HepG2 (cell line): ENCODE measurements around the gene ANKRD55. TPM values are rescaled to one million over a fixed set of nuclear protein-coding genes. Genes with fewer than 3 reads are reported as not detected.

Source experiments
- ATAC-seq: fragments of 200-7000 bp; cut with Tn5 transposase; 3 replicates; pipeline ENCODE4 v1.9.1; 2020; ENCODE audit warnings: mild to moderate bottlenecking, moderate library complexity
- BruUV-seq: library from RNA; stranded (reverse); fragments of 400-500 nt; replicated peaks from 2 replicates; lab custom pipeline; 2021; lab: Mats Ljungman, UMichigan
- CTCF ChIA-PET: fragments of 300-600 bp; formaldehyde crosslinking; extraction: SDS; loops from one replicate; lab custom pipeline; 2021; ENCODE audit warnings: low total read pairs, inconsistent platforms, low intra/inter-chr PET ratio; lab: Yijun Ruan, JAX
- POLR2A ChIA-PET: fragments of 350-600 bp; sonication (Branson Sonifier 250); formaldehyde crosslinking; loops from one replicate; lab custom pipeline; 2020; ENCODE audit warnings: antibody characterized with exemption, inconsistent platforms; lab: Yijun Ruan, JAX
- DNase-seq: peaks from one replicate; pipeline ENCODE4 v3.0.0-alpha.2; 2015; ENCODE audit warnings: low spot score
- FAIRE-seq: peaks from 3 replicates; lab custom pipeline; 2011; peaks lifted over from hg19 to GRCh38; lab: Jason Lieb, UNC
- H2AFZ ChIP-seq: one replicate; pipeline ENCODE4 v1.6.1; 2011; ENCODE audit warnings: low read length, inconsistent platforms
- H3K27ac ChIP-seq: fragments of 300-600 bp; 3 replicates; pipeline ENCODE4 v1.8.0; 2011; ENCODE audit warnings: mixed run types, mild to moderate bottlenecking, mixed read lengths, low read length, inconsistent platforms; ENCODE audit not compliant: insufficient read depth; ENCODE audit errors: extremely low read length
- H3K27me3 ChIP-seq, 2 experiments: fragments of 200-600 bp in 1 of 2; 2 replicates in 1 of 2; 3 replicates in 1 of 2; pipeline versions ENCODE4 v1.6.0 to v1.8.0; 2011; ENCODE audit warnings: low read length in 2 of 2, mild to moderate bottlenecking in 2 of 2, moderate library complexity in 2 of 2, inconsistent platforms in 1 of 2; ENCODE audit not compliant: insufficient read depth in 2 of 2, control insufficient read depth in 1 of 2
- H3K36me3 ChIP-seq, 2 experiments: fragments of 200-600 bp in 1 of 2; replicated peaks in 1 of 2; 2 replicates in 1 of 2; 3 replicates in 1 of 2; pipeline versions ENCODE4 v1.5.1 to v1.8.0; 2011; ENCODE audit warnings: low read length in 2 of 2, inconsistent platforms in 1 of 2; ENCODE audit not compliant: insufficient read depth in 2 of 2, control insufficient read depth in 1 of 2
- H3K4me1 ChIP-seq: 2 replicates; pipeline ENCODE4 v1.5.1; 2012; ENCODE audit warnings: low read length, inconsistent platforms; ENCODE audit not compliant: insufficient read depth
- H3K4me2 ChIP-seq: 2 replicates; pipeline ENCODE4 v1.6.0; 2011; ENCODE audit warnings: low read depth, low read length, inconsistent platforms
- H3K4me3 ChIP-seq, 3 experiments: fragments of 200-600 bp in 1 of 3; sonication (generic), shearing (Covaris generic) in 1 of 3; replicated peaks in 1 of 3; 2 replicates each; pipeline ENCODE4 v1.5.1; 2011 to 2016; ENCODE audit warnings: low read length in 3 of 3, inconsistent platforms in 2 of 3, low read depth in 2 of 3, mild to moderate bottlenecking in 2 of 3, control low read depth in 1 of 3, mixed read lengths in 1 of 3; ENCODE audit not compliant: insufficient read depth in 1 of 3
- H3K79me2 ChIP-seq: one replicate; pipeline ENCODE4 v1.6.1; 2011; ENCODE audit warnings: low read length, inconsistent platforms; ENCODE audit not compliant: insufficient read depth
- H3K9ac ChIP-seq: 2 replicates; pipeline ENCODE4 v1.6.0; 2011; ENCODE audit warnings: mild to moderate bottlenecking, low read depth, low read length, inconsistent platforms; ENCODE audit not compliant: insufficient read depth
- H3K9me3 ChIP-seq: 2 replicates; pipeline ENCODE4 v1.5.1; 2012; ENCODE audit warnings: mild to moderate bottlenecking, low read length
- H4K20me1 ChIP-seq: 2 replicates; pipeline ENCODE4 v1.6.0; 2011; ENCODE audit warnings: inconsistent platforms, mild to moderate bottlenecking, low read length, moderate library complexity; ENCODE audit not compliant: insufficient read depth
- NR2C2 ChIP-seq: sonication (generic); formaldehyde crosslinking; IDR thresholded peaks from 2 replicates; pipeline ENCODE4 v1.4.0; 2020; ENCODE audit warnings: missing genetic modification reagents, mild to moderate bottlenecking, moderate library complexity, borderline replicate concordance
- SIN3A ChIP-seq: IDR thresholded peaks from 2 replicates; pipeline ENCODE4 v1.6.1; 2011; ENCODE audit warnings: low read depth, mild to moderate bottlenecking, control low read depth, low read length, borderline replicate concordance
- SMARCC2 ChIP-seq: fragments of 450-650 bp; IDR thresholded peaks from 2 replicates; pipeline ENCODE4 v1.6.1; 2017; ENCODE audit warnings: antibody characterized with exemption, mild to moderate bottlenecking
- SUZ12 ChIP-seq: fragments of 150-350 bp; IDR thresholded peaks from 2 replicates; pipeline ENCODE4 v1.6.1; 2014; ENCODE audit warnings: low read depth, low read length
- TMF1 ChIP-seq: sonication (generic); formaldehyde crosslinking; IDR thresholded peaks from 2 replicates; pipeline ENCODE4 v1.8.1; 2022; ENCODE audit warnings: low read depth, missing genetic modification reagents
- ZFP82 ChIP-seq: sonication (generic); formaldehyde crosslinking; IDR thresholded peaks from 2 replicates; pipeline ENCODE4 v1.5.1; 2020; ENCODE audit warnings: mild to moderate bottlenecking, missing genetic modification reagents, borderline replicate concordance
- WGBS: methylation state at CpG from one replicate; pipeline ENCODE4 v1.1.6; 2017; ENCODE audit warnings: low lambda C conversion rate; 5-methylcytosine and 5-hydroxymethylcytosine counted together
- in situ Hi-C: cut with HindIII; loops from 2 replicates; pipeline ENCODE4 v1.10.0; 2017; ENCODE audit warnings: low pct_unique_long_range_greater_than_20kb; ENCODE audit not compliant: extremely low pct_ligation_motif_present
- intact Hi-C: fragments of 100-400 bp; cut with micrococcal nuclease; formaldehyde crosslinking; loops from one replicate; pipeline ENCODE4 v1.10.0; 2022; ENCODE audit not compliant: unreplicated experiment
- polyA plus RNA-seq, 8 experiments: library from polyadenylated mRNA; depleted of rRNA in 3 of 8; stranded (reverse) in 7 of 8; unstranded in 1 of 8; fragments of >200 nt; fragmentation: Illumina TruSeq in 4 of 8; extraction: Trizol in 4 of 8; gene quantifications; 2 replicates each; pipeline versions ENCODE4 v1.2.1 to v1.2.3, GENCODE V29; 2011 to 2016; ENCODE audit warnings: low read depth in 4 of 8, missing spikeins in 1 of 8, mixed read lengths in 1 of 8; ENCODE audit not compliant: insufficient read depth in 1 of 8
- total RNA-seq, 5 experiments: library from RNA; depleted of rRNA; stranded (reverse); fragments of >200 nt; fragmentation: Illumina TruSeq; extraction: Trizol; gene quantifications; 2 replicates each; pipeline ENCODE4 v1.2.3, GENCODE V29; 2016; ENCODE audit warnings: low read depth in 1 of 5

Gene ANKRD55
- total and polyA plus RNA-seq, 2 of the 13 experiments (the other 11 are each of a cell fraction or from before 2014, with no cell fraction given), result 0.11 to 0.28 TPM

- CTCF ChIA-PET, result no interaction called here
- H3K9ac ChIP-seq, result no peak overlapping the region
- H3K4me3 ChIP-seq, result no peak overlapping the region
- H4K20me1 ChIP-seq, result no peaks in the 10 kb centered on the region
- H3K36me3 ChIP-seq, result no peaks in the 10 kb centered on the region
- POLR2A ChIA-PET, result interaction anchor here (1.3 to 1.9 kb wide), 2 partner anchors 15 to 30 kb away, joined by 3 to 6 read pairs; no protein-coding TSS in a partner anchor
- H3K79me2 ChIP-seq, result no peaks in the 10 kb centered on the region
- ATAC-seq (no peak), DNase-seq (no peak), FAIRE-seq (no peak)
- no peak overlapping the region for H2AFZ ChIP-seq
- no TSS peak for BruUV-seq
- no peak overlapping the region for H3K4me2 ChIP-seq
- TF ChIP-seq SIN3A, result no peak
- no peaks in the 10 kb centered on the region for H3K9me3 ChIP-seq
- intact Hi-C loops (no loop called here), in situ Hi-C loops (no loop called here)
- H3K4me1 ChIP-seq, result peaks cover 68% of the 10 kb centered on the region
- no peak overlapping the region for H3K27ac ChIP-seq
- H3K27me3 ChIP-seq, result no peaks in the 10 kb centered on the region
- WGBS, result 100% methylated on average over 2 of the region's 2 CpGs
Measured at GRCh38 chr5:56093970-56094369, 139.2 kb downstream of the ANKRD55 start.

DNA sequence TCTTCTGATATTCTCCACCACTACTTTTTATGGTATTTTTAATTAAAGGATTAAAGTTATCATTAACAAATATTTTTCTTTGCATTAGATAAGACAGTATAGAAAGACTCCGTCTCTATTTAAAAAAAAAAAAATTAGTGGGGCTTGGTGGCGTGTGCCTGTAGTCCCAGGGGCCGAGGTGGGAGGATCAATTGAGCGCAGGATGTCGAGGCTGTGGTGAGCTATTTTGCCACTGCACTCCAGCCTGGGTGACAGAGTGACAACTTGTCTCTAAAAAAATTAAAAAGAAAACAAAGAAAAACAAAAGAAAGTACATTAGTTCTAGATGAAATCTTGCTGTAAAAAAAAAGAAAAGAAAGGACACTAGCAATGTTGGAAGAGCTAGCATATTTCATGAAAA is 141.0 kb downstream of the ANKRD55 start:
- H3K4me2 ChIP-seq, result no peak overlapping the region
- ATAC-seq (no peak), DNase-seq (no peak), FAIRE-seq (no peak)
- H2AFZ ChIP-seq, result no peak overlapping the region
- WGBS, result 97% methylated on average over 5 of the region's 5 CpGs
- TF ChIP-seq SMARCC2 (no peak), TMF1 (no peak), SUZ12 (no peak), NR2C2 (CRISPR knock-in tag) (no peak), ZFP82 (no peak)
- H3K27ac ChIP-seq, result no peak overlapping the region
- H3K27me3 ChIP-seq, result no peaks in the 10 kb centered on the region
- no peaks in the 10 kb centered on the region for H3K9me3 ChIP-seq
- H3K4me3 ChIP-seq, result no peak overlapping the region
- H3K36me3 ChIP-seq, result no peaks in the 10 kb centered on the region
- H3K4me1 ChIP-seq, result peaks cover 58% of the 10 kb centered on the region
- H4K20me1 ChIP-seq, result no peaks in the 10 kb centered on the region
- in situ Hi-C loops (no loop called here), intact Hi-C loops (no loop called here)
- H3K79me2 ChIP-seq, result no peaks in the 10 kb centered on the region
- BruUV-seq, result no TSS peak
- H3K9ac ChIP-seq, result no peak overlapping the region
- CTCF ChIA-PET, result no interaction called here
- POLR2A ChIA-PET, result no interaction called here
